ENCODE results near the gene ACTR6.
"Not testable (repeated sequence)": the region's sequence is repeated elsewhere in the genome, so short reads cannot be mapped to it uniquely, and the experiment has no call there.

ACTR6 gene

DNA sequence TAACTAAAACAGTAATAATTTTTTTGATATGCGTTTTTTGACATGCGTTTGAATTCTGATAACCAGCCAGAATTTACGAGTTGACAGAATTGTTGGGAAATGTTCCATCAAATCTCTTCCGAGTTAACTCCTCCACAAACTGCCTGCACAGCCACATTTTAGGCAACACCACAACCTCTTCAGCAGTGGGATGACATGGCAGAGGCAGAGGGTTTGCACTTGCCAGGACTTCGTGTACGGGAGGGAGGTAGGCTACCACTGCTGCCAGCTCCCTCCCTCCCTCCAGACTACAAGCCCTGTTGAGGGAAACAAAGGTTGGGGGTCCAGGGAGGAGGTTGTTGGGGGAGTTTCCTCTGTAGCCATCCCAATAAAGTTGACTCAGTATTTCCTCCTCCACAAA is 14.5 kb upstream of the ACTR6 start:
- peaks cover 13% of the 10 kb centered on the region for H3K36me3 ChIP-seq
- no peaks in the 10 kb centered on the region for H3K27me3 ChIP-seq (ENCODE audit: insufficient read depth, low read depth, severe bottlenecking)
- H3K27ac ChIP-seq = no peak overlapping the region
- TF ChIP-seq, protein P1, sequence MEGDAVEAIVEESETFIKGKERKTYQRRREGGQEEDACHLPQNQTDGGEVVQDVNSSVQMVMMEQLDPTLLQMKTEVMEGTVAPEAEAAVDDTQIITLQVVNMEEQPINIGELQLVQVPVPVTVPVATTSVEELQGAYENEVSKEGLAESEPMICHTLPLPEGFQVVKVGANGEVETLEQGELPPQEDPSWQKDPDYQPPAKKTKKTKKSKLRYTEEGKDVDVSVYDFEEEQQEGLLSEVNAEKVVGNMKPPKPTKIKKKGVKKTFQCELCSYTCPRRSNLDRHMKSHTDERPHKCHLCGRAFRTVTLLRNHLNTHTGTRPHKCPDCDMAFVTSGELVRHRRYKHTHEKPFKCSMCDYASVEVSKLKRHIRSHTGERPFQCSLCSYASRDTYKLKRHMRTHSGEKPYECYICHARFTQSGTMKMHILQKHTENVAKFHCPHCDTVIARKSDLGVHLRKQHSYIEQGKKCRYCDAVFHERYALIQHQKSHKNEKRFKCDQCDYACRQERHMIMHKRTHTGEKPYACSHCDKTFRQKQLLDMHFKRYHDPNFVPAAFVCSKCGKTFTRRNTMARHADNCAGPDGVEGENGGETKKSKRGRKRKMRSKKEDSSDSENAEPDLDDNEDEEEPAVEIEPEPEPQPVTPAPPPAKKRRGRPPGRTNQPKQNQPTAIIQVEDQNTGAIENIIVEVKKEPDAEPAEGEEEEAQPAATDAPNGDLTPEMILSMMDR (IDR thresholded peaks at IDR 0.05; ENCODE audit: low read depth, low read length) = no peak
- no peak overlapping the region for H3K4me3 ChIP-seq (ENCODE audit: low read depth, low read length)
- no peaks in the 10 kb centered on the region for H3K9me3 ChIP-seq (ENCODE audit: severe bottlenecking)
- DNase-seq = no peak

DNA sequence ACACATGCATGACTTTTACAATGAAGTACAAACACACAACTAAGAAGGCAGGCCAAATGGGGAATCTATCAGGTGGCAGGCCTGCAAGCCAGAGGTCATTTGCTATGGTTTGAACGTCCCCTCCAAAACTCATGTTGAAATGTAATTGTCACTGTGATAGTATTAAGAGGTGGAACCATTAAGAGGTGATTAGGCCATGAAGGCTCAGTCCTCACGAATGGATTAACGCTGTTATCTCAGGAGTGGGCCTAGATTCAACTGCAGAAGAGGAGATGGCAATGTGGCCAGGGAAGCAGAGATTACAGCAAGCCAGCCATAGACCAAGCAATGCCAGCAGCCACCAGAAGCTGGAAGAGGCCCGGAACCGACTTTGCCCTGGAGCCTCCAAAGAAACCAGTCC is 13.5 kb upstream of the ACTR6 start:
- H3K27me3 ChIP-seq (ENCODE audit: insufficient read depth, low read depth, severe bottlenecking) = no peaks in the 10 kb centered on the region

DNA sequence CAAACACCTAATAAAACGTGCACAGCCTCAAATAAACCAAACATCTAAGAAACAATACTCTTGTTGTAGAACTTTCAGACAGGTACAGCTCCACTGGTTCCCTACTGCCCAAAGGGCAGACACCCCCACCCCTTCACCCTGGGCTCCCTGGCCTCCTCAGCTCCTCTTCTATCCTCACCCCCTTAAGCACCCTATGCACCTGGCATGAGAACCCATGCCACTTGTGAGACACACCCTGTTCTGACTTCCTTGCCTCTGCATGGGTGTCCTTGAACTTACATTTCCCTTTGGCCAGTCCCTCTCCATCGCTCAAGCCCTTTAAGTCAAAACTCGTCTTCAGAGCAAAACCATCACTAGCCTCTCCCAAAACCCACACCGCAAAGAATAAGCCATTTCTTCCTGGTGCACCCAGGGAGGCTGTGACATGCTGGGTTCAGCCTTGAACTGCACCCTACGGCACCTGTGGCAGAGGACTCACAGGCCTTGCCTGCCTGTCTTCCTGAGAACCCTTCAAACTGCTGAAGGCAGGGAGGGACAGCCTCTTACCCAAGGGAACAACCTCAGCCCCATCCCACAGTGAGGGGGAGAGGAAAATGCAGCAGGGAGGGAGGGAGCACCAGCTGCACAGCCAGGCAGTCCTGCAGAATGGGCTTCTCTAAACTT is 12.6 kb upstream of the ACTR6 start:
- no peak for DNase-seq
- Histone ChIP-seq H3K36me3 (peaks cover 12% of the 10 kb centered on the region), H3K4me3 (ENCODE audit: low read depth, low read length) (no peak overlapping the region), H3K27ac (no peak overlapping the region), H3K9me3 (ENCODE audit: severe bottlenecking) (no peaks in the 10 kb centered on the region), H3K27me3 (ENCODE audit: insufficient read depth, low read depth, severe bottlenecking) (no peaks in the 10 kb centered on the region)
- TF ChIP-seq, protein P1 (IDR thresholded peaks at IDR 0.05; ENCODE audit: low read depth, low read length) = no peak

More for the DNA sequence above, 13.5 kb upstream of the ACTR6 start:
- Histone ChIP-seq H3K9me3 (ENCODE audit: severe bottlenecking) (no peaks in the 10 kb centered on the region), H3K36me3 (peaks cover 11% of the 10 kb centered on the region), H3K27ac (no peak overlapping the region), H3K4me3 (ENCODE audit: low read depth, low read length) (no peak overlapping the region)
- peak; percentile 20 for DNase-seq
- TF ChIP-seq, protein P1 (IDR thresholded peaks at IDR 0.05; ENCODE audit: low read depth, low read length) = no peak

DNA sequence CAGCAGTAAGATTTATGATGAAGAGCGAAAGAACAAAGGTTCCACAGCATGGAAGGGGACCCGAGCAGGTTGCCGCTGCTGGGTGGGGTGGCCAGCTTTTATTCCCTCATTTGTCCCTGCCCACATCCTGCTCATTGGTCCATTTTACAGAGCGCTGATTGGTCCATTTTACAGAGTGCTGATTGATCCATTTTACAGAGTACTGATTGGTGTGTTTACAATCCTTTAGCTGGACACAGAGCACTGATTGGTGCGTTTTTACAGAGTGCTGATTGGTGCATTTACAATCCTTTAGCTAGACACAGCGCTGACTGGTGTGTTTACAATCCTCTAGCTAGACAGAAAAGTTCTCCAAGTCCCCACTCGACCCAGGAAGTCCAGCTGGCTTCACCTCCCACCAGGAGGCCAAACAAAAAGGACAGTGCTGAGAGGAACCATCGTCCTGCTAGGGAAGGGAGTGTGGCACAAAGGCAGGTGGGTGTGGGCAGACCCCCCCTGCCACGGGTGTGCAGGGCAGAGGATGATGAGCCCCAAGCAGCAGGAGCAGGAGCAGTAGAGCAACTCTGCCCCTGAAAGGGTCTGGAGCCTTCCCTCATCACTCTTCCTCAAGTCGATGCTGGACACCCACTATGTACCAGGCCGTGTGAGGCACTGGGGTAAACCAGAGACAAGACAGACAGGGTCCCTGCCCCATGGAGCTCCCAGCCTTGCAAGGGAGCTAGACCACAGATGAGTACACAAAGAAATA is 11.6 kb upstream of the ACTR6 start:
- not testable (repeated sequence) for DNase-seq; H3K4me3 ChIP-seq (ENCODE audit: low read depth, low read length); H3K9me3 ChIP-seq (ENCODE audit: severe bottlenecking); H3K27me3 ChIP-seq (ENCODE audit: insufficient read depth, low read depth, severe bottlenecking); H3K27ac ChIP-seq
- H3K36me3 ChIP-seq = peaks cover 18% of the 10 kb centered on the region

DNA sequence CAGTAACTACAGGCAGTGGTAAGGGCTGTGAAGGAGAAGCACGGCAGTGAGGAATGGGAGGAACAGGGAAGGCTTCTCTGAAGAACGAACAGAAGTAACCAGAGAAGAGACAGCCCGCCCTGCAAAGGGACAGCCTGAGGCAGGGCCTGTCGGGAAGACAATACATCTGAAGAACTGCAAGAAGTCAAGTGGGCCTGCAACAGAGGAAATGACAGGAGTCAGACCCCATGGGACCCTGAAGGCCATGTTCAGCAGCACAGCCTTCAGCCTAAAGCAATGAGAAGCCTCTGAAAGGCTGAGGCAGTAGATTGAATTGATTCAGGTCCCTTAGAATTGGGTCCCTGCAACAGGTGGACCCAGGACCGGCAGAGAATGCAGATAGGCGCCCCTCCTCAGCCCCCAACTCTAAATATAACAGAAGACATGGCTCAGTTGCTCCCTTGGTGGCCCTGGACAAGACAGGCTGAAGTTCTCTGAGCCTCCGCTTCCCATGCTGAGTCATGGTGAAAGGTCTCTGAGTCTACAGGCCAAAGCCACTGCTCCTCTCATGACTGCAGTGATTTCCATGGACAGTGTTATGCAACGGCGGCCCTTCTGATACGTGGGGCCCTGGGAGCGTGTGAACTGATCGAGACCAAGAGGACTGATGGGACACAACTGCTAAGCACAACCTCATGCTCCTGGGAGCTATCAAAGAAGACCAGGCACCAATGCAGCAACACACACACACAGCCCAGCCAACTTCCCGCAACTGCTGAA is 10.8 kb upstream of the ACTR6 start:
- no peak overlapping the region for H3K27ac ChIP-seq
- no peak overlapping the region for H3K4me3 ChIP-seq (ENCODE audit: low read depth, low read length)
- H3K27me3 ChIP-seq (ENCODE audit: insufficient read depth, low read depth, severe bottlenecking) = no peaks in the 10 kb centered on the region
- peaks cover 22% of the 10 kb centered on the region for H3K36me3 ChIP-seq
- no peaks in the 10 kb centered on the region for H3K9me3 ChIP-seq (ENCODE audit: severe bottlenecking)
- TF ChIP-seq, protein P1 (IDR thresholded peaks at IDR 0.05; ENCODE audit: low read depth, low read length) = no peak
- no peak for DNase-seq

DNA sequence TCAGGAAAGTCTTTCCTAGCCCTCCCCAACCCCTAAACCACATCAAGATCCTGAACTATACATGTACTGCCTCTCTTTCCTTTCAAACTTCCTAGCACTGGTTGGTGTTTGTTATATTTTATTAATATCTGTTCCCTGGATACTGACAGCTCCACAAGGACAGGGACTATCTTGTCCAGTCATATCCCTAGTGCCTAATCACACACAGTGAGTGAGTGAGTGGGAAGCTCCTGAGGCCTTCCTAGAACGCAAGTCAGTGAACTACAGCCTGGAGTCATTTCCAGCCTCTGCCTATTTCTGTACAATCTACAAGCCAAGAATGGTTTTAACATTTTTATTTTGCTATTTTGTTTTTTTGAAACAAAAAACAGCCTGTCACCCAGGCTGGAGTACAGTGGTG is 7.5 kb upstream of the ACTR6 start:
- Histone ChIP-seq H3K4me3 (ENCODE audit: low read depth, low read length) (no peak overlapping the region), H3K9me3 (ENCODE audit: severe bottlenecking) (no peaks in the 10 kb centered on the region), H3K27ac (no peak overlapping the region), H3K36me3 (peaks cover 37% of the 10 kb centered on the region), H3K27me3 (ENCODE audit: insufficient read depth, low read depth, severe bottlenecking) (no peaks in the 10 kb centered on the region)
- no peak for DNase-seq
- TF ChIP-seq, protein P1 (IDR thresholded peaks at IDR 0.05; ENCODE audit: low read depth, low read length) = no peak

Measured in WERI-Rb-1 (cell line).